SK-N-SH (cell line): ENCODE data around the gene CREB5.

Source experiments
- CTCF ChIP-seq: fragments of 200-600 bp; sonication (generic); IDR thresholded peaks from 2 replicates; pipeline ENCODE4 v1.6.1; 2017; ENCODE audit warnings: antibody characterized with exemption, mild to moderate bottlenecking, moderate library complexity
- ELF1 ChIP-seq: IDR thresholded peaks from 2 replicates; pipeline ENCODE4 v1.4.0; 2012
- EZH2phosphoT487 ChIP-seq: fragments of 200-600 bp; sonication (generic); IDR thresholded peaks from 2 replicates; pipeline ENCODE4 v1.6.1; 2017; ENCODE audit warnings: low read depth, mixed run types, mild to moderate bottlenecking, antibody characterized with exemption, moderate library complexity, borderline replicate concordance
- FOXJ3 ChIP-seq: sonication (generic); formaldehyde crosslinking; IDR thresholded peaks from 2 replicates; pipeline ENCODE4 v1.5.1; 2020; ENCODE audit warnings: mild to moderate bottlenecking, missing genetic modification reagents
- GABPA ChIP-seq: IDR thresholded peaks from 2 replicates; pipeline ENCODE4 v1.4.0; 2012; ENCODE audit warnings: low read depth, mild to moderate bottlenecking
- JUND ChIP-seq: IDR thresholded peaks from 2 replicates; pipeline ENCODE4 v1.4.0; 2012
- POLR2AphosphoS5 ChIP-seq: IDR thresholded peaks from 2 replicates; pipeline ENCODE4 v1.6.1; 2012; ENCODE audit warnings: low read depth, low read length
- RFX5 ChIP-seq: IDR thresholded peaks from 2 replicates; pipeline ENCODE4 v1.6.1; 2012; ENCODE audit warnings: mild to moderate bottlenecking, improper control_type of control experiment, low read length
- RXRA ChIP-seq: IDR thresholded peaks from 2 replicates; pipeline ENCODE4 v1.4.0; 2012; ENCODE audit warnings: low read depth, mild to moderate bottlenecking, borderline replicate concordance
- SIN3A ChIP-seq: IDR thresholded peaks from 2 replicates; pipeline ENCODE4 v1.6.1; 2012; ENCODE audit warnings: low read depth, mild to moderate bottlenecking, low read length, moderate library complexity, borderline replicate concordance
- TAF1 ChIP-seq: IDR thresholded peaks from 2 replicates; pipeline ENCODE4 v1.6.1; 2012; ENCODE audit warnings: low read depth, mild to moderate bottlenecking, low read length, moderate library complexity, borderline replicate concordance
- USF2 ChIP-seq: fragments of 150-350 bp; IDR thresholded peaks from 2 replicates; pipeline ENCODE4 v1.6.1; 2017; ENCODE audit warnings: antibody characterized with exemption, low read length, low read depth, borderline replicate concordance
- YY1 ChIP-seq: IDR thresholded peaks from 2 replicates; pipeline ENCODE4 v1.4.0; 2012; ENCODE audit warnings: low read depth, mild to moderate bottlenecking
- TF ChIP-seq, protein P1 (sequence below): IDR thresholded peaks from 2 replicates; pipeline ENCODE4 v1.4.0; 2012; ENCODE audit warnings: low read depth

- no peak for TF ChIP-seq CTCF
- TF ChIP-seq POLR2AphosphoS5 = no peak
- TF ChIP-seq, protein P1, sequence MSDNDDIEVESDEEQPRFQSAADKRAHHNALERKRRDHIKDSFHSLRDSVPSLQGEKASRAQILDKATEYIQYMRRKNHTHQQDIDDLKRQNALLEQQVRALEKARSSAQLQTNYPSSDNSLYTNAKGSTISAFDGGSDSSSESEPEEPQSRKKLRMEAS = no peak
- TF ChIP-seq USF2 = no peak
- TF ChIP-seq FOXJ3 (CRISPR knock-in tag) = no peak
- no peak for TF ChIP-seq EZH2phosphoT487
- no peak for TF ChIP-seq RFX5
- TF ChIP-seq TAF1 = no peak
- no peak for TF ChIP-seq RXRA
- TF ChIP-seq ELF1 = no peak
- no peak for TF ChIP-seq JUND
- no peak for TF ChIP-seq GABPA
- no peak for TF ChIP-seq SIN3A
- no peak for TF ChIP-seq YY1
These were observed 93.5 kb downstream of the CREB5 start for GRCh38 chr7:28505867-28506266.
